Stimulated activated CD4-positive, alpha-beta T cell treated with anti-CD3 and anti-CD28 coated beads, Interleukin-1b, Interleukin-23, amount 100 ng/mL, for 4 hours (primary cell): ENCODE measurements around the gene IGSF11.

Experiments used
- DNase-seq, 2 donors: peaks; one replicate each; pipeline ENCODE4 v3.0.0-alpha.2; 2020; ENCODE audit warnings: low read depth in 2 of 2

IGSF11 gene

GRCh38 chr3:118951089-118951488 lies 83.6 kb downstream of the IGSF11 start:
- DNase-seq = no peak

- no peak for DNase-seq
Measured at GRCh38 chr3:118949113-118949760, 85.4 kb downstream of the IGSF11 start.

- no peak for DNase-seq
Measured at GRCh38 chr3:118948146-118948545, 86.5 kb downstream of the IGSF11 start.

- no peak for DNase-seq
Measured at GRCh38 chr3:118946449-118946848, 88.2 kb downstream of the IGSF11 start.

GRCh38 chr3:118945834-118946233 lies 88.8 kb downstream of the IGSF11 start:
- no peak for DNase-seq

- DNase-seq = no peak
Measured at GRCh38 chr3:118943597-118943996, 91.0 kb downstream of the IGSF11 start.

- DNase-seq = no peak
Measured at GRCh38 chr3:118942671-118943070, 92.0 kb downstream of the IGSF11 start.

- no peak for DNase-seq
Measured at GRCh38 chr3:118942195-118942594, 92.5 kb downstream of the IGSF11 start.

GRCh38 chr3:118941236-118941635 lies 93.4 kb downstream of the IGSF11 start:
- no peak for DNase-seq

GRCh38 chr3:118938183-118938961 lies 96.3 kb downstream of the IGSF11 start:
- DNase-seq = no peak

GRCh38 chr3:118936811-118937210 lies 97.8 kb downstream of the IGSF11 start:
- DNase-seq = no peak

- DNase-seq = no peak
Measured at GRCh38 chr3:118932822-118933558, 101.7 kb downstream of the IGSF11 start.

- DNase-seq = no peak
Measured at GRCh38 chr3:118931996-118932395, 102.7 kb downstream of the IGSF11 start.

GRCh38 chr3:118927449-118927848 lies 107.2 kb downstream of the IGSF11 start:
- DNase-seq = no peak

- DNase-seq = no peak
Measured at GRCh38 chr3:118912188-118912587, 122.5 kb downstream of the IGSF11 start.

GRCh38 chr3:118910332-118910731 lies 124.3 kb downstream of the IGSF11 start:
- DNase-seq = no peak

- DNase-seq = no peak
Measured at GRCh38 chr3:118909763-118910162, 124.9 kb downstream of the IGSF11 start.

GRCh38 chr3:118907909-118908308 lies 126.7 kb downstream of the IGSF11 start:
- DNase-seq = no peak

GRCh38 chr3:118900737-118901525 lies 133.7 kb downstream of the IGSF11 start:
- no peak for DNase-seq

GRCh38 chr3:118890206-118890605 lies 144.4 kb downstream of the IGSF11 start:
- DNase-seq = no peak

GRCh38 chr3:118889691-118890090 lies 145.0 kb downstream of the IGSF11 start:
- no peak for DNase-seq

GRCh38 chr3:118886708-118887107 lies 147.9 kb downstream of the IGSF11 start:
- DNase-seq = no peak
